GM23248 (cell line): ENCODE data around the gene COL1A2. TPM values are rescaled to one million over a fixed set of nuclear protein-coding genes. Genes with fewer than 3 reads are reported as not detected.

ENCODE experiments used
- DNase-seq: peaks from one replicate; pipeline ENCODE4 v3.0.0-alpha.2; 2015
- H2AFZ ChIP-seq: fragments of 200-600 bp; sonication (generic); 2 replicates; pipeline ENCODE4 v1.6.1; 2016; ENCODE audit warnings: antibody characterized with exemption
- H3F3A ChIP-seq: fragments of 200-600 bp; sonication (generic); 2 replicates; pipeline ENCODE4 v1.6.1; 2016; ENCODE audit warnings: mild to moderate bottlenecking, antibody characterized with exemption, mixed run types; ENCODE audit not compliant: insufficient read depth
- H3K27ac ChIP-seq: fragments of 200-600 bp; sonication (generic); 2 replicates; pipeline ENCODE4 v1.5.1; 2016; ENCODE audit warnings: mild to moderate bottlenecking
- H3K27me3 ChIP-seq: fragments of 200-600 bp; sonication (generic); replicated peaks from 2 replicates; pipeline ENCODE4 v1.6.1; 2016; ENCODE audit warnings: mild to moderate bottlenecking; ENCODE audit not compliant: insufficient read depth
- H3K36me3 ChIP-seq: fragments of 200-600 bp; sonication (generic); 2 replicates; pipeline ENCODE4 v1.6.1; 2016; ENCODE audit warnings: low read depth, mild to moderate bottlenecking
- H3K4me1 ChIP-seq: fragments of 200-600 bp; sonication (generic); 2 replicates; pipeline ENCODE4 v1.6.1; 2016; ENCODE audit warnings: mild to moderate bottlenecking; ENCODE audit not compliant: insufficient read depth
- H3K4me2 ChIP-seq: fragments of 200-600 bp; sonication (generic); one replicate; pipeline ENCODE4 v1.6.1; 2016; ENCODE audit warnings: mild to moderate bottlenecking; ENCODE audit not compliant: unreplicated experiment
- H3K4me3 ChIP-seq: fragments of 200-600 bp; sonication (generic); 2 replicates; pipeline ENCODE4 v1.5.1; 2016; ENCODE audit warnings: mild to moderate bottlenecking
- H3K79me2 ChIP-seq: fragments of 200-600 bp; sonication (generic); 2 replicates; pipeline ENCODE4 v1.6.1; 2016; ENCODE audit warnings: mild to moderate bottlenecking; ENCODE audit not compliant: insufficient read depth
- H3K9ac ChIP-seq: fragments of 200-600 bp; sonication (generic); 2 replicates; pipeline ENCODE4 v1.6.1; 2016; ENCODE audit warnings: mild to moderate bottlenecking
- H3K9me2 ChIP-seq: fragments of 200-600 bp; sonication (generic); 2 replicates; pipeline ENCODE4 v1.6.1; 2016; ENCODE audit warnings: mixed run types, mild to moderate bottlenecking, moderate library complexity; ENCODE audit not compliant: insufficient read depth
- H3K9me3 ChIP-seq: fragments of 200-600 bp; sonication (generic); one replicate; pipeline ENCODE4 v1.6.1; 2017; ENCODE audit warnings: low read depth
- H4K20me1 ChIP-seq: fragments of 200-600 bp; sonication (generic); 2 replicates; pipeline ENCODE4 v1.6.0; 2016; ENCODE audit not compliant: insufficient read depth
- EZH2 ChIP-seq: fragments of 200-600 bp; sonication (generic); IDR thresholded peaks from 2 replicates; pipeline ENCODE4 v1.6.1; 2018; ENCODE audit warnings: antibody characterized with exemption, mild to moderate bottlenecking; ENCODE audit not compliant: insufficient read depth, poor library complexity, severe bottlenecking
- EZH2phosphoT487 ChIP-seq: fragments of 200-600 bp; sonication (generic); IDR thresholded peaks from 2 replicates; pipeline ENCODE4 v1.6.1; 2018; ENCODE audit warnings: antibody characterized with exemption, moderate library complexity, mild to moderate bottlenecking, low read depth; ENCODE audit not compliant: insufficient read depth
- WGBS, 2 experiments: methylation state at CpG; one replicate each; pipeline ENCODE4 v1.1.6; 2015 to 2017; ENCODE audit warnings: low lambda C conversion rate in 2 of 2, low coverage in 1 of 2; ENCODE audit errors: missing lambda C conversion rate in 2 of 2; 5-methylcytosine and 5-hydroxymethylcytosine counted together
- in situ Hi-C: fragments of 300-500 bp; cut with MboI; formaldehyde crosslinking; loops from 2 replicates; pipeline ENCODE4 v1.15.0; 2020
- polyA plus RNA-seq: library from polyadenylated mRNA; unstranded; fragments of >200 nt; fragmentation: Nextera tagmentation; extraction: Ambion mirVana; gene quantifications from 2 replicates; pipeline ENCODE4 v1.2.1, GENCODE V29; 2016
- total RNA-seq: library from RNA; depleted of rRNA; stranded (reverse); fragments of >200 nt; shearing (Covaris generic); gene quantifications from 2 replicates; pipeline ENCODE4 v1.2.3, GENCODE V29; 2014

Gene COL1A2
- total and polyA plus RNA-seq, 2 experiments from 2014 or later = 9,779 to 11,288 TPM

DNA sequence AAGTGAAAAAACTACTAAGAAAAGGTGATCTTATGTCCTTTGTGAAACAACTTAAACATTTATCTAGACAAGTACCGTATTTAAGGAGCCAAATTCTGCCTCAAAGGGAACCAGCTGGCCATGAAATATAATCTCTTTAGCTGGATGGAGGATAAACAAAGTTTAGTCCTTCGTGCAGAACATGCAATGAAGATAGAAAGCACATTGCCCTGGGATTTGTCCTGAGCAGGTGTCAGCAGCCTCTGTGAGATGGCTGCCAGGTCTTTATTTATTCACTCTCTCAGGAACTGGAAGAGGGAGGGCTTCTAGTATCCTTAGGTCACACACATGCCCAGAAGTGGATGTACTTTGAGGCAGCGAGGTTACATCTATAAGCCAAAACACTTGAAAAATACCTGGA, 57.5 kb downstream of the COL1A2 start:
- no peak overlapping the region for H3K4me2 ChIP-seq
- whole genome bisulfite sequencing, 2 experiments = 61 to 67% methylated on average over 3 of the region's 3 CpGs
- H3F3A ChIP-seq = no peaks in the 10 kb centered on the region
- H3K4me3 ChIP-seq = no peak overlapping the region
- H4K20me1 ChIP-seq = no peaks in the 10 kb centered on the region
- no peak overlapping the region for H3K9ac ChIP-seq
- no peaks in the 10 kb centered on the region for H3K79me2 ChIP-seq
- in situ Hi-C loops = loop anchor here (25.0 kb wide), 3 partner anchors 585 to 1035 kb away; partner anchors contain the start of gene ASB4
- H3K4me1 ChIP-seq = no peaks in the 10 kb centered on the region
- no peaks in the 10 kb centered on the region for H3K9me3 ChIP-seq
- DNase-seq = no peak
- H3K36me3 ChIP-seq = no peaks in the 10 kb centered on the region
- no peak overlapping the region for H3K27ac ChIP-seq
- H3K9me2 ChIP-seq = no peaks in the 10 kb centered on the region
- no peak for TF ChIP-seq EZH2phosphoT487
- no peak for TF ChIP-seq EZH2
- no peaks in the 10 kb centered on the region for H3K27me3 ChIP-seq
- H2AFZ ChIP-seq = no peak overlapping the region

DNA sequence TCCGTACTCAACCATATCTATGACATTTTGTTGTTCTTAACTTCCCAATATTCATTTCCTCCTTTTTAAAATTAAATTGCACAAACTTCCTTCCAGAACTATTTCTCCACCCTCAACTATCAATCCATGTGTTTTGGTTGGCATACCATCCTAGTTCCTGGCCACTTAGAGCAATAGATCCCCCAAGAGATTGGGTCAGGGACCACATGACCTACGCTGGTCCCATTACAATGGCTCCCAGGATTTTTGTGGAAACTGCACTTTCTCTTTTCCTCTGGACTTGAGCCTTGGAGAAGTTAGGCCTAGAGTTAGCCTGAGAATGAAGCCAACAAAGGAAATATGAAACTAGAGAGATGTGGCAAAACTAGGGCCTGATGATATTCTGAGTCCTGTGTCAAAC, 59.2 kb downstream of the COL1A2 start:
- Histone ChIP-seq H3K9me3 (no peaks in the 10 kb centered on the region), H3K4me3 (no peak overlapping the region), H3K9ac (no peak overlapping the region), H2AFZ (no peak overlapping the region), H3K79me2 (no peaks in the 10 kb centered on the region), H3K9me2 (no peaks in the 10 kb centered on the region), H3F3A (no peaks in the 10 kb centered on the region), H3K36me3 (no peaks in the 10 kb centered on the region), H4K20me1 (no peaks in the 10 kb centered on the region), H3K27ac (no peak overlapping the region), H3K4me2 (no peak overlapping the region), H3K27me3 (no peaks in the 10 kb centered on the region), H3K4me1 (no peaks in the 10 kb centered on the region)
- WGBS, 2 experiments = 92 to 93% methylated on average over 2 of the region's 2 CpGs
- DNase-seq = no peak
- TF ChIP-seq EZH2phosphoT487 (no peak), EZH2 (no peak)
- in situ Hi-C loops = loop anchor here (25.0 kb wide), 3 partner anchors 583 to 1033 kb away; partner anchors contain the start of gene ASB4

DNA sequence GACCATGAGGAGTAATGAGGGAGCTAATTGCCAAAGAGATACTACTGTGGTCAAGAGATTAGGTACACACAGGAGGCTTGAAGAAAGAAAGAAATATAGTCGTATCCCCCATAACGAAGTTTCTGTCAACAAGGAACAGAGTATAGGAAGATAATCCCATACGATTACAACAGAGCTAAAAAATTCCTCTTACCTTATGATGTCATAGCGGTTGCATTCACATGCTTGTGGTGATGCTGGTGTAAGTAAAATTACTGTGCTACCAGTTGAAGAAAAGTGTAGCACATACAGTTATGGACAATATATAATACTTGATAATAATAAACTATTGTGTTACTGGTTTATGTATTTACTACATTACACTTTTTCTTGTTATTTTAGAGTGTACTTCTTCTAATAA, 63.3 kb downstream of the COL1A2 start:
- no peak overlapping the region for H2AFZ ChIP-seq
- H3K79me2 ChIP-seq = no peaks in the 10 kb centered on the region
- H3K4me1 ChIP-seq = no peaks in the 10 kb centered on the region
- H3K4me3 ChIP-seq = no peak overlapping the region
- H3K4me2 ChIP-seq = no peak overlapping the region
- no peaks in the 10 kb centered on the region for H3K27me3 ChIP-seq
- H3K27ac ChIP-seq = no peak overlapping the region
- 95 to 96% methylated on average over 4 of the region's 4 CpGs for WGBS, 2 experiments
- no peaks in the 10 kb centered on the region for H3K9me2 ChIP-seq
- no peaks in the 10 kb centered on the region for H4K20me1 ChIP-seq
- no peaks in the 10 kb centered on the region for H3K9me3 ChIP-seq
- no peaks in the 10 kb centered on the region for H3K36me3 ChIP-seq
- H3K9ac ChIP-seq = no peak overlapping the region
- no peaks in the 10 kb centered on the region for H3F3A ChIP-seq
- no peak for DNase-seq
- TF ChIP-seq EZH2phosphoT487 = no peak
- TF ChIP-seq EZH2 = no peak
- in situ Hi-C loops = loop anchor here (25.0 kb wide), 3 partner anchors 579 to 1029 kb away; partner anchors contain the start of gene ASB4

DNA sequence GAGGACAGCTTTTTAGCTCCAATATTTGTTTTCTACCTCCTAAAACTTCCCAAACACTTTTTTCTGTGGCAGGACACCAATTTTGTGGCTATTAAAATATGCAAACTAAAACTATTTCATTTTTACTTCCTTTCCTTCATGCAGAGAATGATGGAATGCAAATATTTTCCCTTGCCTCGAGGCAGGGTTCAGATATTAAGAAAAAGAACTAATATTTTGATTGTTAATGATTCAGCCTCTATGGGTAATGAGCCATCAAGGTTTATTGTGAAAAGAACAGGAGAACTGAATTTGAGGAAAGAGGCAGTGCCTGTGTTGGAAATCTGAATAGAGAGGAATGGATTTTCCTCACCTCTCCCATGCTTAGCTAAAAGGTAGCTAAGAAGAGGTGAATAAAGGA, 71.8 kb downstream of the COL1A2 start:
- Histone ChIP-seq H3K9me3 (peaks cover 1% of the 10 kb centered on the region), H3K4me1 (no peaks in the 10 kb centered on the region), H3K36me3 (no peaks in the 10 kb centered on the region), H3F3A (no peaks in the 10 kb centered on the region), H3K9me2 (no peaks in the 10 kb centered on the region), H3K79me2 (no peaks in the 10 kb centered on the region), H2AFZ (no peak overlapping the region), H3K27ac (no peak overlapping the region), H3K9ac (no peak overlapping the region), H3K4me3 (no peak overlapping the region), H3K4me2 (no peak overlapping the region), H4K20me1 (no peaks in the 10 kb centered on the region), H3K27me3 (no peaks in the 10 kb centered on the region)
- no peak for DNase-seq
- in situ Hi-C loops = loop anchor here (25.0 kb wide), 3 partner anchors 571 to 1021 kb away; partner anchors contain the start of gene ASB4
- 37 to 40% methylated on average over 1 of the region's 1 CpG for WGBS, 2 experiments
- TF ChIP-seq EZH2phosphoT487 (no peak), EZH2 (no peak)

DNA sequence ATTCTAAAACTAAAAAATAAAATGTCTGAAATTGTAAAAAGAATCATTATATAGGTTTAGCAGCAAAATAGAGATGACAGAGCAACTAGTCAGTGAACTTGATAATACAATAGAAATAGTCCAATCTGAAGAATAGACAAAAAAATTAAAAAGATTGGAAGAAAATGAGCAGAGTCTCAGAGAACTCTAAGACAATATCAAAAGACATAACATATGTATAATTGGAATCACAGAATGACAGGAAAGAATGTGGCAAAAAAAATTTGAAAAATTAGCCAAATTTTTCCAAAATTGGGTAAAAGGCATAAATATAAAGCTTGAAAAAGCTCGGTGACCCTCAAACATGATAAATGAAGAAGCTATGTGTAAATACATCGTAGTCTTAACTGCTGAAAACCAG, 76.9 kb downstream of the COL1A2 start:
- 50 to 53% methylated on average over 2 of the region's 2 CpGs for WGBS, 2 experiments
- H3K9me2 ChIP-seq = no peaks in the 10 kb centered on the region
- no peak overlapping the region for H3K4me3 ChIP-seq
- peaks cover 3% of the 10 kb centered on the region for H3K9me3 ChIP-seq
- no peak overlapping the region for H3K27ac ChIP-seq
- no peaks in the 10 kb centered on the region for H4K20me1 ChIP-seq
- TF ChIP-seq EZH2 (no peak), EZH2phosphoT487 (no peak)
- H3K27me3 ChIP-seq = peaks cover 10% of the 10 kb centered on the region
- in situ Hi-C loops = loop anchor here (25.0 kb wide), 3 partner anchors 566 to 1016 kb away; partner anchors contain the start of gene ASB4
- no peaks in the 10 kb centered on the region for H3K4me1 ChIP-seq
- no peak overlapping the region for H2AFZ ChIP-seq
- H3F3A ChIP-seq = no peaks in the 10 kb centered on the region
- no peaks in the 10 kb centered on the region for H3K36me3 ChIP-seq
- H3K4me2 ChIP-seq = no peak overlapping the region
- H3K9ac ChIP-seq = no peak overlapping the region
- no peak for DNase-seq
- H3K79me2 ChIP-seq = no peaks in the 10 kb centered on the region
